GM19239 (cell line): ENCODE data around the gene UBAP1.
"Not testable (repeated sequence)": the region's sequence is repeated elsewhere in the genome, so short reads cannot be mapped to it uniquely, and the experiment has no call there.

Experiments used
- DNase-seq: peaks from one replicate; pipeline ENCODE4 v3.0.0; 2011; ENCODE audit warnings: low spot score; ENCODE audit not compliant: insufficient read length
- FAIRE-seq: peaks from 2 replicates; lab custom pipeline; 2011; peaks lifted over from hg19 to GRCh38; lab: Jason Lieb, UNC

Gene UBAP1

DNA sequence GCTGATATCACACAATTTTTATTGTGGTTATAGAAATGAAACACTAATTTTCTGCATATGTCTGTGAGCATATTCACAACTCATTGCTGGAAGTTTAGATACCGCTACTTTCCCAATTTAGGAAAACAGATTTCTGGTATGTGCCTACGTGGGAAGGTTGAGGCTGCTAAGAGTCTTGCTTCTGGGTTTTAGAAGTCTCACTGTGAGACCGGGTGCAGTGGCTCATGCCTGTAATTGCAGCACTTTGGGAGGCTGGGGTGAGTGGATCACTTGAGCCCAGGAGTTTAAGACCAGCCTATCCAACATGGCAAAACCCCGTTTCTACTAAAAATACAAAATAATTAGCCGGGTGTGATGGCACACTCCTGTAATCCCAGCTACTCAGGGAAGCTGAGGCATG is 39.6 kb downstream of the UBAP1 start:
- FAIRE-seq, result no peak

GRCh38 chr9:34219421-34219820 is 40.6 kb downstream of the UBAP1 start:
- FAIRE-seq, result no peak
- DNase-seq, result no peak

More for the DNA sequence above, 39.6 kb downstream of the UBAP1 start:
- DNase-seq, result no peak

DNA sequence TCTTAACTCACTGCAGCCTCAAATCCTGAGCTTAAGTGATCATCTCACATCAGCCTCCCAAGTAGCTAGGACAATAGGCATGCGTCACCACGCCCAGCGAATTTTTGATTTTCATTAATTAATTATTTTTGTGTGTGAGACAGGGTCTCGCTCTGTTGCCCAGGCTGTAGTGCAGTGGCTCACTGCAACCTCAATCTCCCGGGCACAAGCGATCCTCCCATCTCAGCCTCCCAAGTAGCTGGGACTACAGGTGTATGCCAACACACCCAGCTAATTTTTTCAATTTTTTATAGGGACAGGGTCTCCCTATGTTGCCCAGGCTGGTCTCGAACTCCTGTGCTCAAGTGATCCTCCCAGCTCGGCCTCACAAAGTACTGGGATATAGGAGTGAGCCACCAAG is 41.4 kb downstream of the UBAP1 start:
- FAIRE-seq (no peak), DNase-seq (no peak)

DNA sequence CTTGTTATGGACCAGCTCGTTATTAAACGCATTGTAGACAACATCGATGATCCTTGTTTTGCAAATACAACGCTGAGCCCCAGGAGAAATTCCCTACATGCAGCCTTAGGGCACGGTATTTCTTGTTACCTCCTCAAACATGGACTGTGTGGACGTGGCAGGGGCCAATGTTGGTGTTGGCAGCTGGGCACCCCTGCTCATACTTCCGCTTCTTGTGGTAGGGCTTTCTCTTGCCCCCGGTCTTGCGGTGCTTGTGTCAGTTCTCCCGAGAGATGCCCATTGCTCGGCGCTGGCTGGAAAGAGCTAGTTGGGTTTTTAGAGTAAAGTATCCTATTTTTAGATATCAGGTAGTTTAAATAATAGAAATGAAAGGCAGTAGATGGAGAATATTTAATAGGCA is 45.5 kb downstream of the UBAP1 start:
- no peak for DNase-seq
- no peak for FAIRE-seq

DNA sequence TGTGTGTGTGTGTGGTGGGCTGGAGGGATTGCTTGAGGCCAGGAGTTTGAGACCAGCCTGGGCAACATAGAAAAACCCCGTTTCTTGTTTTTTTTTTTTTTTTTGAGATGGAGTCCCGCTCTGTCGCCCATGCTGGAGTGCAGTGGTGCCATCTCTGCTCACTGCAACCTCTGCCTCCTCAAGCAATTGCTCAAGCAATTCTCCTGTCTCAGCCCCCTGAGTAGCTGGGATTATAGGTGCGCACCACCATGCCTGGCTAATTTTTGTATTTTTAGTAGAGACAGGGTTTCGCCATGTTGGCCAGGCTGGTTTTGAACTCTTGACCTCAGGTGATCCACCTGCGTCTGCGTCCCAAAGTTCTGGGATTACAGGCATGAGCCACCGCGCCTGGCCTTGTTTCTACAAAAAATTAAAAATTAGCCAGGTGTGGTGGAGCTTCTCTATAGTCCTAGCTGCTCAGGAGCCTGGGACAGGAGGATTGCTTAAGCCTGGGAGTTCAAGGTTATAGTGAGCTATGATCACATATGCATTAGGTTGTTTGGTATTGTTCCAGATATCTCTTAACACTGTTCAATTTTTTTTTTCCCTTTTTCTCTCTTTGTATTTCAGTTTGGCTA is 47.4 kb downstream of the UBAP1 start:
- not testable (repeated sequence) for FAIRE-seq, DNase-seq

DNA sequence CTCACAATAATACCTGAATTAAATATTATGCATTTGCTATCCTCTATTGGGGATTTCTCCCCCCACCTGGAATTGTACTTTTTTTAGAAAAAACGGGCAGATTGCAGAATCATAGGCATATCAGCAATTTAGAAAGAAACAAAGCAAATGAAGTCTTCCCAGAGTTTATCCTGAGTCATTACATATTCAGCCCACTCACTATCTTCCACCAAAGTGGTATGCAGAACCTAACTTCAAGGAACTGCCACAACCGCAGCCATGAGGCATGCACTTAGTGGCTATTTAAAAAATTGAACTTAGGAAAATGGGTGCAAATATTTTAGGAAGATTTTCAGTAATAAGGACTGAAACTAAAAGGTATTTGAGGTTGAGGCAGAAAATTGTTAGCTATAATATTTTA is 48.6 kb downstream of the UBAP1 start:
- no peak for DNase-seq
- no peak for FAIRE-seq

DNA sequence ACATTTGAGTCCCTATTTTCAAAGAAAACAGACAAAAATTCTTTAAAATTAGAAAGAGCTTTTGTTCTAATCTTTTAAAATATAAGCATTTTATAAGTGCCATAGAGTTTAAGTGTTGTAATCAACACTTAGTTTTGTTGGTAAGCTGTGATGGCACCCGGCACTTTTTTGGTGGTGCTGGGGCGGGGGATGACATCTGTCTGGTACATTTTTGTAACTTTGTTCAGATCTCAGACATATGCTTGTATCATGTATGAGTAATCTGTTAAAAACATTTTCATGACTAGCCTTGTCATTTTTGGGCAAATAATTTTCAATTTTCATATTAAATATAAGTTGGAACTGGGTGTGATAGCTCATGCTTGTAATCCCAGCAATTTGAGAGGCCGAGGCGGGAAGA is 51.7 kb downstream of the UBAP1 start:
- DNase-seq, result no peak
- FAIRE-seq, result no peak

- no peak for FAIRE-seq
Observed at GRCh38 chr9:34232201-34232600, 53.4 kb downstream of the UBAP1 start.

DNA sequence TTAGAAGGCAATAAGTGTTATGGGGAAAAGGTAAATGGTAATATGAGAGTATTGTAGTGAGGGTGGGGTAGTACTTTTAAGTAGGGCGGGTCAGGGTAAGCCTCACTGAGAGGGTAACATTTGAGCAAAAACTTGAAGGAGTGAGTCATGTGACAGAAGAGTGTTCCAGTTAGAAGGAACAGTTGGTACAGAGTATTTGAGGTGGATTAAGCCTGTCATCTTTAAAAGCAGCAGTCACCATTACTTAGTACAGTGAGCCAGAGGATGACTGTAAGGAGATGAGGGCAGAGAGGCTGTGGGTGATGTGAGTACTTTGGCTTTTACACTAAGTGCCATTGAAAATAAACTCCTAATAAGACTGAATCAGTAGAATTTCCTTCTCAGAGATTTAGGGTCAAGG is 54.8 kb downstream of the UBAP1 start:
- FAIRE-seq, result no peak
- no peak for DNase-seq

More at GRCh38 chr9:34232201-34232600, 53.4 kb downstream of the UBAP1 start:
- no peak for DNase-seq

GRCh38 chr9:34237836-34238235 is 59.0 kb downstream of the UBAP1 start:
- no peak for FAIRE-seq

DNA sequence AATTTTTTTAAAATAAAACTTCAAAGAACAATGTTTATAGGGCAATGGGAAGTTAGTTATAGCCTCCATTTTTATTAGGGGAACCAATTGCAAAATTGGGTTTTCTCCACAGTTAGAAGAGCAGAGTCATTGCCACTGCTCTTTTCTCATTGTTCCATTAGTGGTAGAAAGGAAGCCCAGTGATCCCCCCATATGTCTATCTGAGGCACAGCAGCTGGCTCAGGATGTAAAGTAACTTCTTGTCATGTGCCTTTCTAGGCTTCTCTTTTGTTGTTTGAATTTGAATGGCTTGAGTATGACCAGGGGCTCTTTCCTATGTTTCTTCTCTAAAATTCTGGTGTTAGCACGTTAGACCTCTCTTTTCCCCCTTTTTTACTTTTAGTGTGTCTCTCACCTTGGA is 61.2 kb downstream of the UBAP1 start:
- DNase-seq (no peak), FAIRE-seq (no peak)

More at GRCh38 chr9:34237836-34238235, 59.0 kb downstream of the UBAP1 start:
- DNase-seq, result no peak

GRCh38 chr9:34242830-34243229 is 64.0 kb downstream of the UBAP1 start:
- no peak for FAIRE-seq
- DNase-seq, result no peak

DNA sequence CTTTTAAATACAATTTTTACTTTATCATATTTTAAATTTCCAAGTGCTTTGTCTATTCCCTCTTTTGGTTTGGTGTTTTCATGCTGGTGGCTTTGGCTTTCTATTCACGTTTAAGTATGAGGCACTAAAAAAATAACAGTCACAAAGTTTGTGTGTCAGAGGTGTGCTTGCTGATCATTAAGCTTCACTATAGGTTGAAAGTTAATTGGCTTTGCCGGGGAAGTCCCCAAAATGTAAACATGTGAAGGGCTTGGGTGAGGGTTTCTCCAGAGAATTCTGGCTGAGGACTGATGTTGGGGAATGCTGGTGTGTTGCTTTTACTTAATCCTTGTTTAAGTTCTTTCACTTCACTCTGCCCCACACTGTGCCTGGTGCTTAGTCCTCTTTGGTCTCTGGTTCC is 66.4 kb downstream of the UBAP1 start:
- not testable (repeated sequence) for FAIRE-seq, DNase-seq

DNA sequence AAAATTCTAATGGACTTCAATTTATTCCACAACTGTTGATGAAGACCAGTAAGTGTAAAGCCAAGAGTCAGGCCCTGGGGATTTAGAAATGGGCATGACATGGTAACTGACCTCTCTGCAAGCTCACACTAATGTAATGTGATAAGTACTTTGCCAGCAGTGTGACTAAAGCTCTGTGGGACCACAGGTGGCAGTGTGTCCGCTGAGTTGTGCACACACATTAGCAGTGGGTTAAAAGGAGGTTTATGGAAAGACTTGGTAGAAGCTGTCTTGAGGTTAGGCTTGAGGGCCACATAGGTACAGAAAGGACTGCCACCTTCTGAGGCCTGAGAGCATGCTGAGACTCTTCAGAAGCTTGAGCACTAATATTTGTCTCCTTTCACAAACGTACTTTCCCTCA is 67.6 kb downstream of the UBAP1 start:
- no peak for DNase-seq
- FAIRE-seq, result no peak

- not testable (repeated sequence) for FAIRE-seq, DNase-seq
Observed at GRCh38 chr9:34247782-34248181, 68.9 kb downstream of the UBAP1 start.

DNA sequence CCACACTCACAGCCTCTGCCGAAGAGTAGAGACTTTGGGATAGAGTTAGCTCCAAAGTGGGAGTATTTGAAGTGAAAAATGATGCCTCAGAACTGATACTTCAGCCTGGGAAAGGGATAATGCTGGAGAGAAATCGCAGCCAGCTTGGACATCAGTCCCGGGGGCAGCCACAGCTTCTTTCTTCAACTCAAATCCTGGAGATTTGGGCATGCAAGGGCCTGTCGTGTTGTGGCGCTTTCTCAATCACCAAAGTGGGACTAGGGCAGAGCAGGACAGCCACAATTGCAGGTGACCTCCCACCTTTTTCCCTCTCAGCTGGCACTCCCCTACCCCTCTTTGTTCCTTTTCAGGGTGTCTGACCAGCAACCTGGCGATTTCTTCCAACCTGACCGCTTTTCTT is 70.4 kb downstream of the UBAP1 start:
- no peak for FAIRE-seq

DNA sequence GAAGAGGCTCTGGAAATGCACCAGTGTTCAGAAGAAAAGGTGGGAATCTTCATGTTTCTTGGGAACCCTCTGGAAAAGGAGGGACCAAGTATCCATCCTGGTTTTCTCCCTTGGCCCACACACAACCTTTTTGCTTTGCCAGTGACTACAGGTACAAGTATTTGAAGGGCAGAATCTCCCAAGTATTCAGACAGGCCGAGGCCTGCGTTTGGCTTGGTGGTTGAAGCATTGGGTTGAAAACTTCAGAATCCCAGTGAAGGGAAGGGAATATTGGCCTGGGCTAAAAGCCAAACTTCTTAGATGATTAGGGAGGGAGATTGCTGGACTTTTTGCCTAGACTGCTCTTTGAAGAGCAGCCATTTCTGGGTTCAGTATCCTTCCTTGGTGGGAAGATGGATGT is 71.9 kb downstream of the UBAP1 start:
- no peak for FAIRE-seq
- DNase-seq, result no peak

More for the DNA sequence above, 70.4 kb downstream of the UBAP1 start:
- no peak for DNase-seq

DNA sequence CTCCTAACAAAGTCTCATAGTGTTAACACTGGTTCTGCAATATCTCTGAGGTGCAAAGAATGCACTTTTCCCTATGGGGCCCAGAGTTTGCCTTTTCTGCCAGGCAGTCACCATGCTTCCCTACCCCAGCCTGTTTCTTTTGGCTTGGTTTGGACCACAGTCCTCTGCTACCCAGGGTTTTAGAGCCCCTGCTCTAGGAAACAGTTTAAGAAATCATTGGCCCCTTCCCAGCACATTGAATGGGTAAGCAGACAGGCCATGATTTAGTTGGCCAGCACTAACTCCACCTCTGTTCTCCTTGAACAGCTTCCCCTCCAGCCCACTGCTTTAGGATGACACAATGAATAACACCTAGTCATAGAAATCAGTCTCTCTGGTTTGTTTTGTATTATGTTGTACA is 73.2 kb downstream of the UBAP1 start:
- no peak for FAIRE-seq
- no peak for DNase-seq

- DNase-seq (peak; percentile 42), FAIRE-seq (peak; percentile 92)
Observed at GRCh38 chr9:34252670-34253459, 74.0 kb downstream of the UBAP1 start.

- FAIRE-seq, result no peak
- no peak for DNase-seq
Observed at GRCh38 chr9:34253460-34253837, 74.6 kb downstream of the UBAP1 start.

- no peak for FAIRE-seq
- no peak for DNase-seq
Observed at GRCh38 chr9:34254141-34254913, 75.5 kb downstream of the UBAP1 start.
